Measurements from ENCODE around the gene ROR1.

Gene ROR1

DNA sequence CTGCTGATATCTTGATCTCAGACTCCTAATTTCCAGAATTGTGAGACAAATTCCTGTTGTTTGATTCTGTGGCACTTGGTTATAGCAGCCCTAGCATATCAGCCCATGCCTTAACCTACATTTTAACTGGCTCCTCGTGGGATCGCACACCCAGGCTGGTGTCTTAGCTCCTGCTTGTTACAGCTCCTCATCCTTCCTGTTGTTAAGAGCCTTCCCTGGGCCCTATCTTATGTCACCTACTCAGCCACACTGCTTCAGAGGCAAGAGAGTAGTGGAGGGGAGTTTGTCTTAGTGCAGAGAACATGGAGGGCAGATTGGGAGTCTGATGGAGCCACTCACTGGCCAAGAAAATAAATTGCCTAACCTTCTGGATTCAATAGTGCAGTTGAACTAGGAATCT lies 131.0 kb downstream of the ROR1 start:
- no peak overlapping the region for H3K27ac ChIP-seq (ENCODE audit: low read length)
- no peaks in the 10 kb centered on the region for H3K4me1 ChIP-seq (ENCODE audit: insufficient read depth, low read length)
- H3K36me3 ChIP-seq (ENCODE audit: insufficient read depth, low read length) = no peaks in the 10 kb centered on the region

DNA sequence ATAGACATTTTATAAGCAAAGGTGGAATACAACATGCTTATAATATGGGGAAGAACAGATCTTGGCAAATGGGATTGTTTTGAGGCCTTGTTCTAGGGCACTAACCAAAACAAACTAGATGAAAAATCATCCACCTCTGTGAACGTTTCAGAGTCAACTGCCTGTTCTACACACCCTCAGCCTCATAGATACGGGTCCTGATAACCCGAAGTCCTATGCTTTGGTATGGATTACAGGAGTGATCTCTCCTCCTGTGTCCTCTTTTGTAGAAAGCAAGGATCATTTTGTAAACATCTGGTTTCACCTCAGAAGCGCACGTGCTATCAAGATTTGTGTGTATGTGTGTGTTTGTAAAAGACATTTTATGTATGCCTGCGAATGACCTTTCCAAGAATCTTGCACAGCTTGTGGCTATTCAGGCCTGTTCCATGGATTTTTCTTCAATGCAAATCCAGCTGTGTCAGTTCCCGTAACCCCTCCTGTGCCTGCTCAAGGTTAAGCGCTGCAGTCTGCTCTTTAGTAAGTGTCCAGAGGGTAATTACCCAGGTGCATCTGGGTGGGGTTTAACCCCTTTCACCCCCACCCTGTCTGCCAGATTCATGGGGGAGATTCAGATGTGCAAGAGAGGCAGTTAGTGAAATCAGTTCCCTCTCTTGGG lies 132.4 kb downstream of the ROR1 start:
- H3K27me3 ChIP-seq (ENCODE audit: insufficient read depth, low read length, poor library complexity) = peaks cover 15% of the 10 kb centered on the region

More for the DNA sequence above, 131.0 kb downstream of the ROR1 start:
- TF ChIP-seq, protein P1, sequence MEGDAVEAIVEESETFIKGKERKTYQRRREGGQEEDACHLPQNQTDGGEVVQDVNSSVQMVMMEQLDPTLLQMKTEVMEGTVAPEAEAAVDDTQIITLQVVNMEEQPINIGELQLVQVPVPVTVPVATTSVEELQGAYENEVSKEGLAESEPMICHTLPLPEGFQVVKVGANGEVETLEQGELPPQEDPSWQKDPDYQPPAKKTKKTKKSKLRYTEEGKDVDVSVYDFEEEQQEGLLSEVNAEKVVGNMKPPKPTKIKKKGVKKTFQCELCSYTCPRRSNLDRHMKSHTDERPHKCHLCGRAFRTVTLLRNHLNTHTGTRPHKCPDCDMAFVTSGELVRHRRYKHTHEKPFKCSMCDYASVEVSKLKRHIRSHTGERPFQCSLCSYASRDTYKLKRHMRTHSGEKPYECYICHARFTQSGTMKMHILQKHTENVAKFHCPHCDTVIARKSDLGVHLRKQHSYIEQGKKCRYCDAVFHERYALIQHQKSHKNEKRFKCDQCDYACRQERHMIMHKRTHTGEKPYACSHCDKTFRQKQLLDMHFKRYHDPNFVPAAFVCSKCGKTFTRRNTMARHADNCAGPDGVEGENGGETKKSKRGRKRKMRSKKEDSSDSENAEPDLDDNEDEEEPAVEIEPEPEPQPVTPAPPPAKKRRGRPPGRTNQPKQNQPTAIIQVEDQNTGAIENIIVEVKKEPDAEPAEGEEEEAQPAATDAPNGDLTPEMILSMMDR (IDR thresholded peaks at IDR 0.05; ENCODE audit: borderline replicate concordance, extremely low read depth, low read length, poor library complexity, severe bottlenecking) = no peak
- TF ChIP-seq EZH2 (IDR thresholded peaks at IDR 0.05; ENCODE audit: borderline replicate concordance, low read depth, low read length, severe bottlenecking) = no peak
- no peak overlapping the region for H2AFZ ChIP-seq (ENCODE audit: low read depth, low read length)
- ATAC-seq (ENCODE audit: insufficient read depth, low read depth) (no peak), DNase-seq (no peak)
- no peaks in the 10 kb centered on the region for H4K20me1 ChIP-seq (ENCODE audit: insufficient read depth, low read length)
- H3K4me3 ChIP-seq (ENCODE audit: low read depth in 1 of 2, low read length in 2 of 2) = no peak overlapping the region
- H3K9ac ChIP-seq (ENCODE audit: low read depth, low read length) = no peak overlapping the region
- H3K27me3 ChIP-seq (ENCODE audit: insufficient read depth, low read length, poor library complexity) = peaks cover 12% of the 10 kb centered on the region
- H3K9me3 ChIP-seq (ENCODE audit: insufficient read depth, low read length, severe bottlenecking) = no peaks in the 10 kb centered on the region
- no peaks in the 10 kb centered on the region for H3K79me2 ChIP-seq (ENCODE audit: insufficient read depth, low read length)
- H3K4me2 ChIP-seq (ENCODE audit: insufficient read depth, low read length) = no peak overlapping the region

DNA sequence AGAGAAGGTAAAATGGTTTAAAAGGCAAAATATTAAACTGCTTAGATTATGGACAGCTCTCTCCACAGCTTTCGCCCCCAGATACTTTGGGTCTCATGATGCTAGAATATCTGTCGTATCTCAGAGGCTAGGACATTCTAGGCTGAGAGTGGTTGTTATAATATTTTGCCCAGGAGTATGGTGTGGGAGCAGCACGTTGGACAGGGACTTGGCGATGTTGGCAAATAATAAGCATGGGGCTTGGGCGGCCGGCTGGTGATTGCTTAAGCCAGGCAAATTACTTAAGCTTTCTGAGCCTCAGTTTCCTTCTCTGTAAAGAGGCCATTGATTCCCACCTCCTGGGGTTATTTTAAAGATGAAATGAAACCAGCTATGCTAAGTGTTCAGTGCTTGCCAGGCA lies 133.2 kb downstream of the ROR1 start:
- TF ChIP-seq, protein P1 (IDR thresholded peaks at IDR 0.05; ENCODE audit: borderline replicate concordance, extremely low read depth, low read length, poor library complexity, severe bottlenecking) = no peak
- no peak for TF ChIP-seq EZH2 (IDR thresholded peaks at IDR 0.05; ENCODE audit: borderline replicate concordance, low read depth, low read length, severe bottlenecking)
- ATAC-seq (ENCODE audit: insufficient read depth, low read depth) (no peak), DNase-seq (no peak)
- no peak overlapping the region for H3K9ac ChIP-seq (ENCODE audit: low read depth, low read length)
- H3K36me3 ChIP-seq (ENCODE audit: insufficient read depth, low read length) = no peaks in the 10 kb centered on the region
- H3K4me1 ChIP-seq (ENCODE audit: insufficient read depth, low read length) = no peaks in the 10 kb centered on the region
- no peak overlapping the region for H2AFZ ChIP-seq (ENCODE audit: low read depth, low read length)
- H3K27ac ChIP-seq (ENCODE audit: low read length) = no peak overlapping the region
- no peaks in the 10 kb centered on the region for H3K79me2 ChIP-seq (ENCODE audit: insufficient read depth, low read length)
- no peaks in the 10 kb centered on the region for H3K9me3 ChIP-seq (ENCODE audit: insufficient read depth, low read length, severe bottlenecking)
- no peak overlapping the region for H3K4me2 ChIP-seq (ENCODE audit: insufficient read depth, low read length)
- H3K27me3 ChIP-seq (ENCODE audit: insufficient read depth, low read length, poor library complexity) = peaks cover 21% of the 10 kb centered on the region
- no peak overlapping the region for H3K4me3 ChIP-seq (ENCODE audit: low read depth in 1 of 2, low read length in 2 of 2)
- no peaks in the 10 kb centered on the region for H4K20me1 ChIP-seq (ENCODE audit: insufficient read depth, low read length)

More for the DNA sequence above, 132.4 kb downstream of the ROR1 start:
- TF ChIP-seq, protein P1 (IDR thresholded peaks at IDR 0.05; ENCODE audit: borderline replicate concordance, extremely low read depth, low read length, poor library complexity, severe bottlenecking) = no peak
- no peak for TF ChIP-seq EZH2 (IDR thresholded peaks at IDR 0.05; ENCODE audit: borderline replicate concordance, low read depth, low read length, severe bottlenecking)
- Histone ChIP-seq H3K4me3 (ENCODE audit: low read depth in 1 of 2, low read length in 2 of 2) (no peak overlapping the region), H3K79me2 (ENCODE audit: insufficient read depth, low read length) (no peaks in the 10 kb centered on the region), H4K20me1 (ENCODE audit: insufficient read depth, low read length) (no peaks in the 10 kb centered on the region), H3K9ac (ENCODE audit: low read depth, low read length) (no peak overlapping the region), H3K27ac (ENCODE audit: low read length) (no peak overlapping the region), H2AFZ (ENCODE audit: low read depth, low read length) (no peak overlapping the region), H3K36me3 (ENCODE audit: insufficient read depth, low read length) (no peaks in the 10 kb centered on the region), H3K4me1 (ENCODE audit: insufficient read depth, low read length) (no peaks in the 10 kb centered on the region), H3K4me2 (ENCODE audit: insufficient read depth, low read length) (no peak overlapping the region), H3K9me3 (ENCODE audit: insufficient read depth, low read length, severe bottlenecking) (no peaks in the 10 kb centered on the region)
- no peak for ATAC-seq (ENCODE audit: insufficient read depth, low read depth)
- DNase-seq = no peak
